NCI-H2171 (cell line): ENCODE results near the gene KCNA5.

Experiments
- DNase-seq: peaks from one replicate; lab custom pipeline; 2025; lab: John Stamatoyannopoulos, UW

KCNA5 gene

GRCh38 chr12:5043589-5044419 is at the start of gene KCNA5:
KCNA5 (plus strand) TSS chr12:5043879; CDS start chr12:5044148, 269 bp downstream.
- no peak for DNase-seq

GRCh38 chr12:4994622-4995021 is 49.1 kb upstream of the KCNA5 start:
- DNase-seq = no peak

DNA sequence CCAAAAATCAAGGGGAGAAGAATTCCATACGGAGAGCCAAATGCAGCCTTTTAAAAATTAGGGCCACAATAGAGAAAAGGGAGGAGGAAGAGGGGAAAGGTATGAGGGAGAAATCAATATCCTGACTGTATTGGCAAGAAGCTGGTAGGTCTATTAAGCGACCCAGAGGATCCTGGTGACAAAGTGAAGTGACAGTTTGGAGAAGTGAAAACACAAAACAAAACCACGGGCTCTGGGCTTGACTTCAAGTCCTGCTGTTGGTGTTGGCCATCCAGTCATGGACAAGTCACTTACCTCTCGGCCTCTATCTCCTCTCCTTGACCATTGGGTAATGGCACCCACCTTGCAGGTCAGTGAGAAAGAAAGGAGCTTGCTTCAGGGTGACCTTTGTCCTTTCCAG is 47.0 kb upstream of the KCNA5 start:
- no peak for DNase-seq

DNA sequence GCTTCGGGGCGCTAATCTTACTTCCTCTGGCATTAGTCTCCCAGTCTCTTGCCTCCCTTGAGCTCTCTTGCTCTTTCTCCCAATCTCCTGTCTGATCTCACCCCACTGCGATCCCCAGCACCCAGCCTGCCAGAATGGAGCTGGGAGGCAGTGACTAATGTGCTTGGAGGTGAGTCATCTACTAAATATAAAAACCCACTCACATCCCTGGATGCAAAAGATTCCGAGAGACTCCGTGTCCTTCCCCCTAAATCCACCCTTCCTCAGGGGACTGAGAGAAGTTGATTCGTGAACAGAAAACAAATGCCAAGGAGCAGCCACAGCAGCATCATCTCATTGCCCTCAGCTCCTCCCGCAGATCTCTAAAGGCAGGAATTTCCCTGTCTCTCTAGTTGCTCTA is 45.7 kb upstream of the KCNA5 start:
- no peak for DNase-seq

- no peak for DNase-seq
These were observed 43.5 kb upstream of the KCNA5 start for GRCh38 chr12:5000204-5000603.

DNA sequence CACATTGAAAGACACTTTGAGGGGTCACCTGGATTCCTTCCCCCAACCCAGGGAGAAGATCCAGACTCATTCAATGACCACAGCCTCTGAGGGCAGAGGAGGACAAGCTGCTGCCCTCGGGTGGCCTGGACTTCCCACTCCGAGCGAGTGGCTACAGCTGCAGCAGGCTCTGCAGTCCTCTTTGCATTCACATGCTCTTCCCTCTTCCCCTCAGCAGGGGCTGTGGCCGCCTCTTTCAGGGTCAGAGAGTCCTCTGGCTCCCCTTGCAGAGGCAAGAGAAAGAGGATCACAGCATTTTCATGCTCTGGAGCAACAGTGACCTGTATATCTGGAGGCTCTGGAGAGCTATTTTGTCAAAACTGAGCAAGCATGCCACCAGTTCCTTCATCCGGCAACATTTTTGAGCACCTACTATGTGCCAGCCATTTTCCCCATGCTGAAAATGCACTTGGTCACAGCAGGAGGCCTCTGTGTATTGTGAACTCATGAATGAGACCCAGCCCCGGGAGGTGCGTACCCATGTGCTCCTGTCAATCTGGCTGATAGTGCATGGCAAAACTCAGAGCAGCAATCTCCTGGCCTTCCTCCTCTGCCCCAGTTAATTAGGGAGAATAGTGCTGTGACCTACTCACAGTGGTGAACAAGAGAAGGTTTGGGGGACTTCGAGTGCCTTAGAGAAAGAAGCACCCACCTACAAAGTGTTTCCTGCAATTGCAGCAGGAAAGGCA is 42.9 kb upstream of the KCNA5 start:
- DNase-seq = no peak

DNA sequence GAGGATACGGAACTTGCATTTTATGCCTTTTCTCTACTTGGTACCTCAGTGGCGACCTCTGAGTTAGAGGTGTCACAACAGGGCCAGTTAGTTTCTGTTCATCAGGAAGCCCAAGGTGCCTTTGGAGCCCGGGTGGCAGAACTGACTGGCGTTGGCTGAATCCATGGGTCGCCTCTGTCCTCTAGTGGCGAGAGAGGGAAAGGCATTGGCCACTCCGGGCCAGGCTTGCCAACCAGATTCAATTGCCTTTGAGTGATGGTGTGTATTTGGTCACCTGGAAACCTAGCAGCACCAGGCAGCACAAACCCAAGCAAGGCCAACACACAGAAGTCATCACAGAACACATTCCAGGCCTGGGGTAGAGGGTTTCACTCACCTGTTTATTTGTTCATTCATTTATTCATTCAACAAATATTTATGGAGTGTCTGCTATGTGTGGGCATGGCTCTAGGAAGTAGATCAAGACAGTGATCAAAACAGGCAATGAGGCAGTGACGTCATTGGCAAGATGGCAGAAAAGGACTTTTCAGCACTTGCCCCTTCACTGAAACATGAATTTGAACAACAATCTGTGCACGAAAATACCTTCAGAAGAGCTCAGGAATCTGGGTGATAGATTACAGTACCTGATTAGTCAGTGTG is 40.5 kb upstream of the KCNA5 start:
- no peak for DNase-seq

DNA sequence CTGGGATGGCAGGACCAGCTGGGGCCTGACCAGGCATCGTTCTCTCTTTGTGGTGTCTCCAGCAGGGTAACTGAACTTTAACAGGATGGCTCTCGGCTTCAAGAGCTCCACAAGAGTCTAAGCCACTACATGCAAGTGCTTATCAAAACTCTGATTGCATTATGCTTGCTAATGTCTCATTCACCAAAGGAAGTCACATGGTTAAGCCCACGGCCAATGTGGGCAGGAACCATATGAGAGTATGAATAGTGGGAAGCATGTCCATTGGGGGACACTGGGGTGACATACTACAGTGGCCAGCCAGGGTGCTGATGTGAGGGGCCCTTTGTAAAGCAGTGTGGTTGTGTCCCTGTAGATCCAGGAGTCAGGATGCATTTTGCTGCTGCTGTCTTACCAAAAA is 35.0 kb upstream of the KCNA5 start:
- no peak for DNase-seq

GRCh38 chr12:5010151-5010550 is 33.5 kb upstream of the KCNA5 start:
- no peak for DNase-seq

GRCh38 chr12:5012337-5012736 is 31.3 kb upstream of the KCNA5 start:
- no peak for DNase-seq

DNA sequence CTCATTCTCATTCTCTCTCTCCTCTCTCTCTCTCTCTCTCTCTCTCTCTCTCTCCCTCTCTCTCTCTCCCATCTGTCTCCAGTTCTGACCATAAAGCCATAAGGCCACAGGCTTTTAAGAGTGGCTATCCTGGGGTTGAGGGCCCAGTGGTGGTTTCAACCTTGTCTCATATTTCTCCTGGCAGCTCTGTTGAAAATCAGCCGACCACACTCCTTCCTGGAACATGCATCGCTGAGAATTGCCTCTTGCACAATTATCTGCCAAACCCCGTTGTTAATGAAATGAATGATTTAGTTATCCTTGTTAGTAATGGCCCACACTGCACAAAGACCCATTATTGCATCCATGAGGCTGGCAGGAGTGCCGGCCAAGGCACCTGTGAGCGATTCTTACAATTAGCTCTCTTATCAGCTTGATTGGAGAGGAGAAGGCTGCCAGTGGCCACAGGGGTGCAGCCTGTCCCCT is 30.4 kb upstream of the KCNA5 start:
- DNase-seq = no peak

DNA sequence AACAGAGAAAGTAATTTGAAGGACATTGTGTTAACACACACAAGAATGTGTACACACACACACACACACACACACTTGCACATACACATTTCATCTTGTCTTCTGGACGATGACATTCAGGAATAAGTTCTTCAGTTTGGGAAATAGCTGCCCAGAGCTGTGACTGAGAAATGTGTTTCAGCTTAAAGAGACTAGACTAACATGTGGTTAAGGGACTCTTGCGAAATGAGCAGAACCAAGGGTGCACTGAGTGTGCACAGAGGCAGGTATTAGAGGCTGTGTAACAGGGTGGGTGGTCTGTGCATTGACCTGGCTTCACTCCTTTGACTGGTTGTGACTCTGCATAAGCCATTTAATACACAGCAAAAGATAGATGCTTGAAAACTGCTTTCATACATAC is 29.4 kb upstream of the KCNA5 start:
- no peak for DNase-seq

- no peak for DNase-seq
These were observed 27.8 kb upstream of the KCNA5 start for GRCh38 chr12:5015711-5016492.

GRCh38 chr12:5016526-5016925 is 27.2 kb upstream of the KCNA5 start:
- DNase-seq = no peak

DNA sequence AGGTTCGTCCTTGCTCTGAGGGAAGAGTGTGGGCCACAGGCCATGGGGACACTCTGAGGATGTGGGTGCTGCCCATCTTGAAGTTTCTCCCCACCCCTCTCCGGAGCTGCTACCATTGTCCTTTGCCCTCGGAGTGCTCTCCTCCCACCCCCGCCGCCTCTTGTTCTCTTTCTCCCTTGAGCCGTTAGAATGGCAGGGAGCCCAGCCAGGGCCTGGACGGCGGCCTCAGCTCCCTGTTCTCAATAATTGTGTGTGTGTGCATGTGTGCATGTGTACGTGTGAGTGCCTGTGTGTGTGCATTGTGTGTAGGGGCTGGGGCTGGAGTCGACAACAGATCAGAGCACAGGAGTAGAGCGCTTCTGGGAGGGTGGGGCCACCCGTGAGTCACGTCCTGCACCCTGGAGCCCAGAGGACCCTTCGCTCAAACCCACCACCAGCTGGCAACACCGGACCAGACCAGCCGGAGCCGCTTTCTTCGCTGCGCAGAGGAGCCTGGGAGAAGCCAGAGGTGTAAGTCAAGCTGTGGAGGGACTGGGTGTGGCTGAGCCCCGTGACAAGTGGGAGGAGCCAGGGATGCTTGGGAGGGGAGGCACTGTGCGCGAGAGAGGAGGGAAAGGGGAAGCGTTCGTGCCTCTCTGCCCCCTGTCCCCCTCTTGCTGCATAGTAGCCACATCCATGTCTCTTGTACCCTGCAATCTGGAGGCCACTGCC is 25.9 kb upstream of the KCNA5 start:
- DNase-seq = no peak

- no peak for DNase-seq
These were observed 25.0 kb upstream of the KCNA5 start for GRCh38 chr12:5018677-5019076.

GRCh38 chr12:5022025-5022424 is 21.7 kb upstream of the KCNA5 start:
- DNase-seq = no peak

GRCh38 chr12:5022465-5023061 is 21.1 kb upstream of the KCNA5 start:
- DNase-seq = no peak

DNA sequence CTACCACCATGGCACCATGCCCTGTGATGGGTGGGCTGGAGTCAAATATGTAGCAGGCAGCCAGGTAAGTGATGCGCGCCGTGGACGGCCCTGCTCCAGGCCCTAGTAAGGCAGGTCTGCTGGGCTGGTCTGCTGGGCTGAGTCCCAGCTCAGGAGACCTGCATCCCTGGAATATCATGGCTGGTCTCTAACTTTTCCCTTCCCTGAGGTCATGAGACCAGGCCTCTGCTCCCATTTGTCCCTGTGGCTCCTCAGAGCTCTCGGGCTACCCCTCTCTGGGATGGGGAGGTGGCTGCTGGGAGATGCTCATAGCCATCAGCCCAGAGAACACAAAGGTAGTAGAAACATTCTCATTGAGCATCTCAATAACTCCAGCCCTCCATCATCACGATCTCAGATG is 19.8 kb upstream of the KCNA5 start:
- DNase-seq = no peak

DNA sequence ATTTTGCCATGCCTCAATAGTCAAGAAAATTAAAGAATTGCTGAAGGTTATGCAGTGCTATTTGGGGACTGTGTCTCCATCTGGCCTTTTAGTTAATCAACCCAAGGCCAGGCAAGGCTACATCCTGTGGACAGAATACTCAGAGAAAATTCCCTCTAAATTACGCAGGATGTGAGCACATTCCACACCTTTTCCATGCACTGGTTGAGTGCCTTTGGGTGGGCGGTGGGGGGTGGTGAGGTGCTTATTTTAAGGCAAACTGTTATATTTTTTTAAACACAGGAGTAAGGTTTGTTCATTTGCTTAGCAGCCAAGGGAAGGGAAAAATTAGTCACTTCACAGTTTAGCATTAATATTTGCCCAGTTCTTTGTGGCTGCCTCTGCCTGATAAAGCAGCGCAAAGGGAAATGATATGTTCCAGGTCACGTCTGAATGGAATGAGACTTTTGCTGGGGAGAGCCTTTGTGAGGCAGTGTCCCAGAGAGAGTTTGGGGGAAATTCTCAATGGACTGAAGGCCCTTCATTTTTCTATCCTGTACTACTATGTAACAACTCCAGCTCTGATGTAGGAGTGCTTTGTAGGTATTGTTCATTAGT is 17.2 kb upstream of the KCNA5 start:
- DNase-seq = no peak
